Cardiac muscle cell (in vitro differentiated cells and primary cell): ENCODE data around the gene GDA. TPM values are rescaled to one million over a fixed set of nuclear protein-coding genes. Genes with fewer than 3 reads are reported as not detected.
A peak's percentile ranks its signal among the peaks of the same experiment; 100 is the strongest.

Source experiments
- DNase-seq, 2 donors: peaks; one replicate each; pipeline versions ENCODE4 v3.0.0 to v3.0.0-alpha.2; 2010 to 2017; ENCODE audit warnings: low read depth in 1 of 2, low spot score in 1 of 2
- H3K27ac ChIP-seq: fragments of 200-600 bp; sonication (generic); 2 replicates; pipeline ENCODE4 v1.5.1; 2016
- H3K27me3 ChIP-seq: fragments of 200-600 bp; sonication (generic); 2 replicates; pipeline ENCODE4 v1.6.0; 2016; ENCODE audit warnings: control low read depth
- H3K36me3 ChIP-seq: fragments of 200-600 bp; sonication (generic); 2 replicates; pipeline ENCODE4 v1.5.1; 2016; ENCODE audit warnings: control low read depth
- H3K4me1 ChIP-seq: fragments of 200-600 bp; sonication (generic); 2 replicates; pipeline ENCODE4 v1.8.1; 2017; ENCODE audit warnings: low read depth, mild to moderate bottlenecking, mixed run types
- H3K4me3 ChIP-seq: fragments of 200-600 bp; sonication (generic); 2 replicates; pipeline ENCODE4 v1.5.1; 2016; ENCODE audit warnings: mild to moderate bottlenecking
- H3K9me3 ChIP-seq: fragments of 200-600 bp; sonication (generic); 2 replicates; pipeline ENCODE4 v1.5.1; 2017; ENCODE audit warnings: low read depth, mild to moderate bottlenecking, control low read depth
- CTCF ChIP-seq: IDR thresholded peaks from 2 replicates; pipeline ENCODE4 v1.5.1; 2012; ENCODE audit warnings: low read depth, mild to moderate bottlenecking, low read length
- polyA plus RNA-seq: library from polyadenylated mRNA; unstranded; fragments of >200 nt; fragmentation: Nextera tagmentation; extraction: Ambion mirVana; gene quantifications from 2 replicates; pipeline ENCODE4 v1.2.1, GENCODE V29; 2016
- total RNA-seq: library from RNA; depleted of rRNA; stranded (reverse); fragments of >200 nt; gene quantifications from 2 replicates; pipeline ENCODE4 v1.2.3, GENCODE V29; 2016

GDA gene
- total and polyA plus RNA-seq, 2 experiments from 2014 or later = 0.18 to 0.59 TPM

DNA sequence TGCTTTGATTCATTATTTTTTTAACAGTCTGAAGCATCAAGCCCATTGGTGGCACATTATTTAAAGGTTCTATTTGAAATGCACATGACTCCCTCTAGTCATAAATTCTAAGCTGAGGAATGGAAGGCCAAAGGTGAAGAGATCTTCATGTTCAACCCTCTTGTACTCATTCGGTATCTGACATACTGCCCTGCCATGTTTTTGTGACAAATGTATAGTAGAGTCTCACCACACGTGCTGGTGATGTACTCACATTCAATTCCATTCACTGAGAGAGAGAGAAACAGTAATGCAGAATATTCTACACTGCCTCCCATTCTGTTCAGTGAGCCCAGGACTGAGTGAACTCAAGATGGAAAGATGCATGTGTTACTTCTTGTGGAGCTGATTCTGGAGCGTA lies 98.3 kb downstream of the GDA start:
- Histone ChIP-seq H3K4me1 (no peaks in the 10 kb centered on the region), H3K4me3 (no peak overlapping the region), H3K27ac (no peak overlapping the region), H3K36me3 (no peaks in the 10 kb centered on the region), H3K27me3 (no peaks in the 10 kb centered on the region), H3K9me3 (no peaks in the 10 kb centered on the region)
- DNase-seq = no peak
- TF ChIP-seq CTCF = no peak

DNA sequence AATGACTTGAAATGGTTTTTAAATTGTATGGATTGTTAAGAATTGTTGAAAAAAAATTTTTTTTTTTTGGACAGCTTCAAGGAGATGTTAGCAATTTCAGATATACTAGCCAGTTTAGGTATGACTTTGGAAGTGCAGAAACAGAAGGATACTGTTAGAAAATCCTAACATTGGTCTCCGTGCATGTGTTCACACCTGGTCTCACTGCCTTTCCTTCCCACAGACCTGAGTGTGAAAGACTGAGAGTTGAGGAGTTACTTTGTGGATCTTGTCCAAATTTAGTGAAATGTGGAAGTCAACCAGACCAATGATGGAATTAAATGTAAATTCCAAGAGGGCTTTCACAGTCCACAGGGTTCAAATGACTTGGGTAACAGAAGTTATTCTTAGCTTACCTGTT lies 102.3 kb downstream of the GDA start:
- Histone ChIP-seq H3K4me3 (no peak overlapping the region), H3K27me3 (no peaks in the 10 kb centered on the region), H3K4me1 (no peaks in the 10 kb centered on the region), H3K36me3 (no peaks in the 10 kb centered on the region), H3K9me3 (no peaks in the 10 kb centered on the region), H3K27ac (no peak overlapping the region)
- DNase-seq = no peak
- TF ChIP-seq CTCF = no peak

DNA sequence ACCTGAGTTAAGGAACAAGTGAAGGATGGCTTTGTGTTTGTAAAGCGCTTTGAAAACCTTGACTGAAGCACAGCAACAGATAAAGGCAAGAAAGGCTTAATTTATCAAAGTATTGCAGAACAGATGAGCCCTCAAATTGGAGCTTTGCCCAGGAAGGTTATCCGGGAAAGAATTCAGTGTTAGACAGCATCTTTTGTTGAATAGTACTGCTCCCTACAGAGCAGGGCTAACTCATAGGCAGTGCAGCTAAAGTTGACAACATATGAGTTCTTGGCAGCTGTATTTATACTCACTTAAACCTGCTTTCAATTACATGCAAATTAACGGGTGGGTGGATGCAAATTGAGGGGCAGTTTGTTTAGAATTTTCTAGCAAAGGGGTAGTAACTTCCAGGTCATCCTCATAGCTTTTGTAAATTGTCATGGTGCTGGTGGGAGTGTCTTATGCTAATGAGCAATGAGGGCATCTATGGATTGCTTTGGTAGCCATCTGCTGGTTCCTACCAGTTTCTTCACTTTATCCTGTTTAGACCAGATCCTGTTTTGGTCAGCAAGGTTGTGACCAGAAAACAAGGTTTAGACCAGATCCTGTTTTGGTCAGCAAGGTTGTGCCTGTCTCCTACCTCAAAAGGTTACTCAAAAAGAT lies 105.8 kb downstream of the GDA start:
- Histone ChIP-seq H3K36me3 (no peaks in the 10 kb centered on the region), H3K27ac (no peak overlapping the region), H3K4me1 (no peaks in the 10 kb centered on the region), H3K27me3 (no peaks in the 10 kb centered on the region), H3K9me3 (no peaks in the 10 kb centered on the region), H3K4me3 (no peak overlapping the region)
- peak in 1 of 2 donors; percentile 5 for DNase-seq
- TF ChIP-seq CTCF = no peak

- Histone ChIP-seq H3K27me3 (no peaks in the 10 kb centered on the region), H3K4me1 (no peaks in the 10 kb centered on the region), H3K4me3 (no peak overlapping the region), H3K36me3 (no peaks in the 10 kb centered on the region), H3K9me3 (no peaks in the 10 kb centered on the region), H3K27ac (no peak overlapping the region)
- no peak for DNase-seq
- TF ChIP-seq CTCF = no peak
These were observed 106.3 kb downstream of the GDA start for GRCh38 chr9:72255569-72255968.

DNA sequence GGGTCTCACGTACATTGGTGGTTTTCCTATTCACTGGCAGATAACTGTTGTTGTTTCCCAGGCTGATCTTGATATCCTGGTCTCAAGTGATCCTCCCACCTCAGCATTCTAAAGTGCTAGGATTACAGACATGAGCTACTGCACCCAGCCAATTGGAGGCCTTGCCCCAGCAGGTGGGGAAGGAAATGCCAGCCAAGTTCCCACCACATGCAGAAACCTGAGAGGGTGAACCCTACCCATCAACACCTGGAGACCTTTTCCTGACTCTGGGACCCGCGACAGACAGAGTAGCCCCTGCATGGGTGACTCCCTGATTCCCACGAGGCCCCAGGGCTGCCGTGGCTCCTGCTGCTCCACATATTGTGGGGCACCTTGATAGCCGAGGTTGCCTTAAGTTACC lies 107.7 kb downstream of the GDA start:
- TF ChIP-seq CTCF = no peak
- no peak for DNase-seq

More for the DNA sequence above, 107.7 kb downstream of the GDA start:
- no peak overlapping the region for H3K4me3 ChIP-seq
- no peaks in the 10 kb centered on the region for H3K27me3 ChIP-seq
- no peaks in the 10 kb centered on the region for H3K36me3 ChIP-seq
- no peak overlapping the region for H3K27ac ChIP-seq
- H3K4me1 ChIP-seq = no peaks in the 10 kb centered on the region
- no peaks in the 10 kb centered on the region for H3K9me3 ChIP-seq
